Measurements from ENCODE around the gene TBC1D9.

The TBC1D9 gene

DNA sequence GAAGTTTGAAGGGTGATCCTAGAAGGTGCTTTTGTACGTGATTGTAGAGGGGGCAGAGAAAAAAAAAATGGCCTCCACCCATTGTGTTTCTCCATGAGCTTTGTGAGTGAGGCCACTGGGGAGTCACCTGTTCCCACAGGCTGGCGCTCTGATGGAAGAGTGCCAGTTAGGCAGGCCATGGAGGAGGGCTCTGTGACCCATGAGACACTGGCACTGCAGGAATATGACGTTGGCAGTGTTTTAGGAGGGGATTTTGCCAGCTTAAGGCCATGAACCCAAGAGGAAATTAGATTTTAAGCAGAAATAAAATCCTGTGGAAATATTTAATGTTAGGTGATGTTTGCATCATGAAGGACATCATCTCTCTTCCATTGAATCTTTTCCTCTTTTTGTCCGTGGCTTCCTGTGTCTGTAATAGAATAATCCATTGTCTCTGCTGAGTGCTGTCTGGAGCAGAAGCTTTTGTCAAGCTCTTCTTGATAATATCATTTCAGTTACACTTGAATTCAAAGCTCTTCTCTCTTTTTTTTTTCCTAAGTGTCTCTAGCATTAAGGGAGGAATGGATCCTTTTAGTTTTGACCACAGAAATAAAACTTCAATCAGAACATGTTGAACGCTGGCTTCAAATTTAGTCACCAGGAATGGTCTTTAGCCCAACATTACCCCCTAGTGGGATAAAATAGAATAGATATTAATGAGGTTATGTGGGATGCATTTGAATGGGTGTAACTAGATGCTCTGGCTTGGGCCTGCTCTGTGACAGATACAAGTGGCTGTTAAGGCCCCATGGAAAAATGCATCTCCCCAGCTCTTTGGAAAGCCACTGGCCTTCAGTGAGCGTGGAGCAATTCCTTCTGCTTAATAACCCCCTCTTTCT is 146.4 kb downstream of the TBC1D9 start:
- no peak for DNase-seq

DNA sequence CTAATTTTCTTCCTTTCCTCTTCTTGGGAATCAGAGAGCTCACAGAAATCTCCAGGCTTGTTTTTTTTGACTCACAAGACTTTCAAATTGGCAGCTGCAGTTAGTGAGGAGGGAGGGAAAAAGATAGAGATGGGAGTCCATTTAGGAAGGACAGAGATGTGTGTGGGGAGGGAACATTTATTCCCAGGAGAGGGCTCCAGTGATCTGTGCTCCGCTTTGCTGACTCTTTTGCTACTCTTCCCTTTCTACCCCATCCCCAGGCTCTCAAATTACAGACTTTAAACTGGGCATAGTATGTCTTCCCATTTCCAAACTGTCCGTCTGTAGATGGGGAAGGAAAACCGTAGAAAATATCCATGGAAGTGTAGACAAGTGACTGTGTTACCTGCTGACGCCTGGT is 148.3 kb downstream of the TBC1D9 start:
- no peak for DNase-seq

DNA sequence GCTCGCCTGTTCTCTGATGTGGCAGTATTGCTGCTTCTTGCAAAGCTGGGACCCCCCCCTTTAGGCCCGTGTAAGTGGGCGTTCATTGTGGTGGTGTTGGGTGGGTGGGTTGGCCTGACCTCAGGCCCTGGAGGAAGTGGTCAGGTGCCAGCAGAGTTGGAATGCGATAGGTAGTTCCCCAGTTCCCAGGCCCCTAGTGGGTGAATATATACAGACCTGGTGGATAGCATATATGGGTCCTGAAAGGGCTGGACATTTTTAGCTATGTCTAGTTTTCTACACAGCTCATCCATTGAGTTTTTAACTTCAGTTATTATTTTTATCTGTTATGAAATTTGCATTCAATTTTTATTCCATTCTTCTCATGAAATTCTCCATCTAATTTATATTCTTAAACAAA is 151.6 kb downstream of the TBC1D9 start:
- no peak for DNase-seq

DNA sequence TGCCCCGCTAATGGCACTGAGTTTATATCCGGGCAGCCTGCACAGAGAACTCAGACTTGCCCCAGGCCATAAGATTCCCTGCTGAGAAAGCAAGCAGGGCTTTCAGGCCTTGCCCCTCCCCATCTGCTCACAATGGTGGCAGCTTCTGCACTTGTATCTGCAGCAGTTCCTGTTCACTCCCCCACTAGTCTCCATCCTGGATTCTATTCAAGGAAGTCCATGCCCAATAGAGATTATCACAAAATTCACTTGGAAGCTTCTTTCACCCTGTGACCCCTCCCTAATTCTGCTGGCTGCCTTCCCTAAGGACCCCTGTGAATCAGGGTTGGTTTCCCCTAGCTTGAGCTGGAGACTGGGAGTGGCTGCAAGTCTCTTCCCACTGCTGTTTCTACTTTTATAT is 152.9 kb downstream of the TBC1D9 start:
- no peak for DNase-seq

DNA sequence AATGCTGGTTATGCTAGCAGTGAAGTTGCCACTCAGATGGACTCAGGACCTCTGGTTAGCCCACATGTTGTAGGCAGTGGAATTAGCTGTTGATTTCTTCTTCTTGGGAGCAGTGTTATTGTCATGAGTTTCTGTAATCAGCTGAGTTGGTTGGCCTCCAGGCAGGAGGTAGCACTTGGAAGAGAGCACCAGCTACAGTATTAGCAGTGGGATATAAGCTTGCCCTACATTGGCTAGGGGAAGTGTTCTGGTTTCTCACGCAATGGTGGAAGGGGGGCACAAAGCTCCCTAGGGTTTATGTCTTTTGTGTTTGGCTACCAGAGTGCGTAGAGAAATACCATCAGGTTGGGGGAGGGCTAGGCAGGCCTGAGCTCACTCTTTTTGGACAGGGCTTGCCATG is 153.5 kb downstream of the TBC1D9 start:
- no peak for DNase-seq

DNA sequence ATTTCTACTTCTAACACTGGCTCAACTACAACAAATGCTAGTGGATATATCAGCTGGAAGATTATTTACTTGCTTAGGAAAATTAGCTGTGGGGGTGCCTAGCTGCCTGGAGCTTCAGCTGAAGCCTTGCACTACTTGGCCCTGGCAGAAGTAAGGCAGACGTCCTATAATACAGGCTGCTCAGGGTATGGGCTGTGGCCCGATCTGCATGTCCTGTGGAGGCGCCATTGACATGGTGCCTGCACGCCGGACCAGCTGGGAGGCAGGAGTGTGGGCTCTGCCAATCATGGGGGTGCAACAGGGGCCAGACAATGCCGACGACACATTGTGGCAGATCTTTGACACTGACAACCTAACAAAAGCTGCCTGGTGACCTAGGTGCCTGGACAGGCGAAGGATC is 155.8 kb downstream of the TBC1D9 start:
- DNase-seq, result no peak

DNA sequence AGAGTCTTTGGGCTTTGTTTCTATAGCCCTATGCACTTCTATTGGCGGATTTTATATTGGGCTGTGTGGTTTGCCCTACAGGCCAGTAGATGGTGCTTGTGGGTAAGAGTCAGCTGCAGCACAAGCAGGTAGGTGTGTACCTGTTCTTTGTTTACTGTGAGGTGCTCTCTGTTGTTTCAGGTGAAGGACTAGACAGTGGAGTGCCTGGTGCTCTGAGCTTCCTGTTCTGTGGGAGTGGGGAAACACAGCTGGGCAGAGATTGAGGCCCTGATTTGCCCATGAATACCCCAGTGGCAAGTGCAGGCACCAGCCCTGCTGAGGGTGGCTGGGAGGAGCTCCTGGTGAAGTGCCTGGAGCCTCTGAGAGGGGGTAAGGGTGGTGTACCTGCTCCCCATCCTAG is 161.1 kb downstream of the TBC1D9 start:
- DNase-seq, result no peak

DNA sequence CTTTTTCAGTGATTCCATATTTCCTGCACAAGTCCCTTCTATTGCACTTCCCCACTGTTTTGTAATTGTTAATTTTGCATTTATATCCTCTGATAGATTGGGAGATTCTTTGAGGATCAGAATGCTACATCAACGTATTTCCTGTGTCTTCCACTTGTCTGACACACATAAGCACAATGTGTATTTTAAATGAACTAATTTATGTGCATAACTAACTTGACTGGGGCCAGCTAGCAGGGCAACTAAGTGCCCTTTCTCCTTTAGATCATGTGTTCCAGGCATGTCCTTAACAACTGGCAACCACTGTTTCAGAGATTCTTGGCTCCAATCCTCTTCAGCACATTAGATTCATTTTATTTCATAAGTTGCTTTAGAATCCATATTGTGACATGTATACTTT is 171.7 kb downstream of the TBC1D9 start:
- DNase-seq, result no peak

DNA sequence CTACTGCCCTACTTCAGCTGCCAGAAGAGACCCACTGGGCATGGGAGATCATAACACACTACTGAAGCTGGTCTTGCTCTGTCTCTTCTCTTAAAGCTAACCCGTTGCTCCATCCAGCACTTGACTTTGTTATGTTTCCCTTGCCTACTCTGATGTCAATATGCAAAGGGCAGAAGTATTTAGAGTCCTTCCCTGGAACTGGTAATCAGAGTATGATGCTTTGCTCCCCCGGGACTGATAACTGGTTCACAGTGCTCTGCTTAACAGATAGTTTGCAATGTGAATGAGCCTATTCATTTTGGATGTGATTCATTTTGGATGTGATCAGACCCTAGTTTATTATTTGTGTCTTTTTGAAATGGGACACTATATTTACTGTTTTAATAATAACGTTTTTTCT is 175.1 kb downstream of the TBC1D9 start:
- DNase-seq, result no peak

DNA sequence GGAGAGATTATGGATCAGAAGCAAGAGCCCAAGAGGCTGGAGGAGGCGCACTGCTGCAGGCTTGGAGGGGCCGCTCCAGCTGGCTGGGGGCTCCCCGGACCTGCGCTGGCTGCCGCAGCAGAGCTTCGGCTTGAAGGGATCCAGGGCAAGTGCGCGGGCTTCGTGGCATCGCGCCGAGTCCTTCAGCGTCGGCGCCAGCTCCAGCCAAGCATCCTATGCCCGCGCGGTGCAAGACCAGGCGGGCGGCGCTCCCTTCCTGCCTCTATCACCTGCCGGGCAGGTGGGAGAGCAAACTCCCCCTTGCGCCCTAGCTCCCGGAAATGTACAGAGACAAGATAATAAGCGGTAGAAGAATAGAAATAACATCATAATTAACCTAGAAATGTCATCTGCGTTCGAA is 176.9 kb downstream of the TBC1D9 start:
- no peak for DNase-seq

DNA sequence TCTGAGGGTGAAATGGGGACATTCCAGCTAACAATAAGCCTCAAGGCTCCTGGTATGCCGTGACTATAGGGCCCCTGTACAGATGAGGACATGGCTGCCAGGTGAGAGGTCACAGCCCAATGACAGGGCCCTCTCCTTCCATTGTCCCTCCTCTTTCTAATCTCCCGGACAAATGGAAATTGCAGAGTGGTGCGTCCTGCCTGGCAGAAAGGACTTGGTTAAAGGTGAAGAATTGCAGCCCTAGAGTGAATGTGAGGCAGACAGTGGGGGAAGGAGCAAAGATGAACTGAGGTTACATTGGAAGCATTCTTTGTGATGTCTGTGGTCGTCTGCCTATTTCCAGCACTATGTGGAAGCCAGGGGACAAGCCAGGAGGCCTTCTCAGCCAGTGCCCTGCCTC is 180.7 kb downstream of the TBC1D9 start:
- DNase-seq, result no peak

DNA sequence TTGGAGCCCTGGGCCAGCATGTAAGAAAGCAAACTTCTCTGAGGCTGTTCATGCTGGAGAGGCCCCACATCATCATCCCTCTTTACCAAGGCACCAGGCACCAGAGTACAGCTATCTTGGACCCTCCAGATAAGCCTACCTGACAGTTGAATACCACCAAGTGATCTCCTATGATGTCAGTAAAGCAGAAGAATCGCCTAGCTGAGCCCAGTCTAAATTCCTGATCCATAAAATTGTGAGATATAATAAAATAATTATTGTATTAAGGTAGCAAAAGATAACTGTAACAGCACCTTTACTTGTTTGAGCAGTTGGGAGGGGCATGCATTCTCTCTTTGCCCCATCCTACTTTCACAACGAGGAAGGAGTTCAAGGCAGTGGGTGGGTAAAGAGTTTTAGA is 184.6 kb downstream of the TBC1D9 start:
- DNase-seq, result no peak

Data from CD4-positive, alpha-beta T cell treated with Interleukin-6 for 4 hours (primary cell).